ENCODE measurements around the gene OPRD1.
"Not testable (repeated sequence)": the region's sequence is repeated elsewhere in the genome, so short reads cannot be mapped to it uniquely, and the experiment has no call there.

OPRD1 gene

DNA sequence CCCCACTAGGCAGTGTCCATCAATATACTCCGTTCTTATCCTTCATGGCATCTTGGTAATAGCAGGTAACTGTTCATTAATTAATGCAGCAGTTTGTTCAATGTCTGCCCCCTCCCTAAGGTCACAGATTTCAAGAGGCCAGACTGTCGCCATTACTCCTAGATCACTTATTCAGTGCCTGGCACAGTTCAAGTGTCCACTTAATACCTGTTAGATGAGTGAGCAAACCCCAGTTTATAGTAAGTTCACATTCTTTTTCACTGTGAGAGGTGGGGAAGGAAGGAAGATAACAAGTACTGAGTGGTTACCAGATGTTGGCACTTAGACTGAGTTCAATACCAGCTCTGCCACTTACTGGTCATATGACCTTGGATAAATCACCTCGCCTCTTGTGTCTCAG is 36.4 kb downstream of the OPRD1 start:
- no peak for DNase-seq

DNA sequence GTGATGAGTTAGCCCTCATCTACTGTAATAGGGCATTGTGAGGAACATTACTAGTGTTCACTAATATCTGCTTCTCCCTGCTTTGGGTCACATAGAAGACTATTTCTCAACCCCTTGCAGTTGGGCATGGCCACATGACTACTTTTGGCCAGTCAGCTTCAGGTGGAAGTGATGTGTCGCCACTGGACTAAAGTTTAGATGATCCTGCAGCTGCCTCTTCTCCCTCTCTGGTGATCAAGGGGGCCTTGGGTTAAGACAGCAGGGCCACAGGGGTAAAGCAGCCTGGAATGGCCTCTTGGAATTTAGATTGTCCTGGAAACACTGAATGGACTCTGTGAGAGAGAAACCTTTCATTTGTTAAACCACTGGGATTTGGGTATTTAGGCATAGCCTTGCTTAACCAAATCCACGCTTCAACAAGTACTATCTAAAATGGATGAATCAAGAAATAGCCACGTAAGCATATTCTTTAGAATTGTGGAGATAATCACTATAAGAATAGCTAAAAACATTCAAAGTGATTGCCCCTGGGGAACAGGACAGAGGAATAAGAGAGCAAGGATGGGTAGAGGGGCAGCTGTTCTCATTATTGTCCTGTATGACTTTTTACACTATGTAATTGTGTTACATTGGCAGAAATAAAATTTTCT is 41.2 kb downstream of the OPRD1 start:
- DNase-seq, result no peak

DNA sequence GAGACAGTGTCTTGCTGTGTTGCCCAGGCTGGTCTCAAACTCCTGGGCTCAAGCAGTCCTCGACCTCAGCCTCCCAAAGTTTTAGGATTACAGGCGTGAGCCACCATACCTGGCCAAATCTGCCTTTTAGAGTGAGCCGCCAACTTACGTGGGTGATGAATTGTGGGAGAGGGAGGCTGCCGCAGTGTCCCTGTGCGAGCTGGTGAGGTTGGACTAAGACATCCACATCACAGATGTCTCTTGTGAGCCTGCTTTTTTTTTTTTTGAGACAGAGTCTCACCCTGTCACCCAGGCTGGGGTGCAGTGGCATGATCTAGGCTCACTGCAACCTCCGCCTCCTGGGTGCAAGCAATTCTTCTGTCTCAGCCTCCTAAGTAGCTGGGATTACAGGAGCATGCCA is 42.4 kb downstream of the OPRD1 start:
- DNase-seq, result not testable (repeated sequence)

DNA sequence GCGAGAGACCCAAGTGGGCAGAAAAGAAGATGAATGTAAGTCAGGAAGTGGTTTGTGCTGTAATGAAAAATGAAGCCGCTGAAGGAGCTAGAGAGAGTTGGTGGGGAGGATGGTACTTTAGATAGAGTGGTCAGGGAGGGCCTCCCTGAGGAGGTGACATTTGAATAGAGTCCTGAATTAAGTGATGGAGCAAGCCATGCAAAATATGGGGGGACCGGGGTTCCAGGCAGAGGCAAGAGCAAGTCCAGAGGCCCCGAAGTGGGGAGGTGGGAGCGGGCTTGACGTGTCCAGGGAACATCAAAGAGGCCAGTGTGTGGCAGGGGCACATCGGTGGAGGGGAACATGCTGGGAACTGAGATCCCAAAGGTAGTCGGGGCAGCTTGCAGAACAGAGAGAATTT is 43.1 kb downstream of the OPRD1 start:
- no peak for DNase-seq

DNA sequence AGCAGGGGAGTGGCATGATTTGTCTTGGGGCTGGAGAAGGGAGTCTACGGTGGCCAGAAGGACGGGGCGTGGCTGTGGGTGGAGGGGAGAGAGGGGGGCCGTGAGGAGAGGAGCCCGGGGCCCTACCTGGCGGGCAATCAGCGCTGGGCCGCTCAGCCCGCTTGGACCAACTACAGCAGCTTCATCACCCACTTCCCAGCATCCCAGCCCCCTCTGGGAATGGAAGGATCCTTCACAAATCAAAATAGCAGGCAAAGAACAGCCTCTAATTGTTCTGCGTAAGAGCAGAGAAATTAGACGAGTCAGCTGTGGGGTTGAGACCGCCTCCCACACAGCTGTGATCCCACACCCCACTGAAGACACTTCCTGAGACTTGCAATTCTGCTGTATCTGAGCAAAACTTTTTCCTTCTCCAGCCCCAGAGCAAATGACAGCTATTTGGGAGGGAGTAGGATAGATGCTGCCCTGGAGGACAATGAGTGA is 43.5 kb downstream of the OPRD1 start:
- no peak for DNase-seq

DNA sequence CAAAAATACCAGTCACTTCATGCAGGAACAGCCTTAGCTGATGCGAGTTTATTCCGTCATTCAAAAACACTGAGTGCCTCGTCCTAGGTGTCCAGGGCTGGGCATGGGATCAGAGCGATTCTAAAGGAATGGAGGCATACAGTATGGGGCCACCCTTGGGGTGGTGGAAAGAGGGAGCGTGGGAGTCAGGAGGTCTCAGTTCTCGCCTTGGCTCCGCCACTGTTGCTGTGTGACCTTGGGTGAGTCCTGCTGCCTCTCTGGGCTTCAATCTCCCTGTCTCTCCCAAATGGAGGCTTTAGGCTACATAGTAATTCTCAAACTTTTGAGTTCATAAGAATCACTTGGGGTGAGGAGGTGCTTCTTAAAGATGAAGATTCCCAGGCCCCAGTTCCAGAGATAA is 44.0 kb downstream of the OPRD1 start:
- no peak for DNase-seq

GRCh38 chr1:28860332-28861073 is 48.5 kb downstream of the OPRD1 start:
- DNase-seq, result no peak

DNA sequence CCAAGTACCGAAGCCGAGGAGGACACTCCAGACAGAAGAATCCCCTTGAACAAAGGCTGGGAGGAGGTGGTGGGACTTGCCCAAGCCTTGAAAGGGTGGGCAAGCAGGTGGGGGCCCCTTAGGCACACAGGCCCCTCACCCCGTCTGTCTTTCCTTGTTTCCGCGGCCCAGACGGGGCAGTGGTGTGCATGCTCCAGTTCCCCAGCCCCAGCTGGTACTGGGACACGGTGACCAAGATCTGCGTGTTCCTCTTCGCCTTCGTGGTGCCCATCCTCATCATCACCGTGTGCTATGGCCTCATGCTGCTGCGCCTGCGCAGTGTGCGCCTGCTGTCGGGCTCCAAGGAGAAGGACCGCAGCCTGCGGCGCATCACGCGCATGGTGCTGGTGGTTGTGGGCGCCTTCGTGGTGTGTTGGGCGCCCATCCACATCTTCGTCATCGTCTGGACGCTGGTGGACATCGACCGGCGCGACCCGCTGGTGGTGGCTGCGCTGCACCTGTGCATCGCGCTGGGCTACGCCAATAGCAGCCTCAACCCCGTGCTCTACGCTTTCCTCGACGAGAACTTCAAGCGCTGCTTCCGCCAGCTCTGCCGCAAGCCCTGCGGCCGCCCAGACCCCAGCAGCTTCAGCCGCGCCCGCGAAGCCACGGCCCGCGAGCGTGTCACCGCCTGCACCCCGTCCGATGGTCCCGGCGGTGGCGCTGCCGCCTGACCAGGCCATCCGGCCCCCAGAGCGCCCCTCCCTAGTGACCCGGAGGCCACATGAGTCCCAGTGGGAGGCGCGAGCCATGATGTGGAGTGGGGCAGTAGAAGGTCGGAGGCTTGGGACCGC is 50.8 kb downstream of the OPRD1 start:
- no peak for DNase-seq

GRCh38 chr1:28864695-28865094 is 52.7 kb downstream of the OPRD1 start:
- DNase-seq, result no peak

- DNase-seq, result no peak
Measured at GRCh38 chr1:28865997-28866650, 54.2 kb downstream of the OPRD1 start.

DNA sequence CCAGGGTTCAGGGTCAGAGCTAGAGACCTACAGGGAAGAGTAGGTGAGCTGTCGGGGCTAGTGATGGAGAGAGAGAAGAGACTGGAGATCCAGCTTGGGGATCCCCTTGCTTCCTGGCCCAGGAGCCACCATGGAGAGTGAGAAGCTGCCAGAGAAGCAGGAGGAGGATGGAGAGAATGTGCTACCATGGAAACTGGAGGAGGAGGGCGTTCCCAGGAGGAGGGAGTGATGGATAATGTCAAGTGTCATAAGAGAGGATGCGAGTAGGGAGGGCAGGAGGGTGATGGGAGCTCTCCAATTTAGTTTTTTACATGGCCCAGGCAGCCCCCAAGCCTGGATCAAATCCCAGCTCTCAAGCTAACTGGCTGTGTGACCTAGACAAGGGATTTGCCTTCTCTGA is 55.9 kb downstream of the OPRD1 start:
- no peak for DNase-seq

DNA sequence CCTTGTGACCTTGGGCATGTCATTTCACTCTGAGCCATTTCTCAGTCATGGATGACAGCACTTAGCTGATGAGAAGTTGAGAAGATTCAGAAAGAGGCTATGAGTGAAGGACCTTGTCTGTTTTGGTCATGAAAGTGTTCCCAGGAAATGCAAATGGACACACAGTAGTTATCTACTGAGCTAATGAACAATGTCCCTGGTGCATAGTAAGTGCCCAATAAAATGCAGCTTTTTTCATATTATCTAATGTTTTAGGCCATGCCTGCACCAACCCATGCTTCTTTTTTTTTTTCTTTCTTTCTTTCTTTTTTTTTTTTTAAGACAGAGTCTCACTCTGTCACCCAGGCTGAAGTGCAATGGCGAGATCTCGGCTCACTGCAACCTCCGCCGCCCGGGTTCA is 58.0 kb downstream of the OPRD1 start:
- DNase-seq, result no peak

- DNase-seq, result no peak
Measured at GRCh38 chr1:28871631-28872401, 59.8 kb downstream of the OPRD1 start.

DNA sequence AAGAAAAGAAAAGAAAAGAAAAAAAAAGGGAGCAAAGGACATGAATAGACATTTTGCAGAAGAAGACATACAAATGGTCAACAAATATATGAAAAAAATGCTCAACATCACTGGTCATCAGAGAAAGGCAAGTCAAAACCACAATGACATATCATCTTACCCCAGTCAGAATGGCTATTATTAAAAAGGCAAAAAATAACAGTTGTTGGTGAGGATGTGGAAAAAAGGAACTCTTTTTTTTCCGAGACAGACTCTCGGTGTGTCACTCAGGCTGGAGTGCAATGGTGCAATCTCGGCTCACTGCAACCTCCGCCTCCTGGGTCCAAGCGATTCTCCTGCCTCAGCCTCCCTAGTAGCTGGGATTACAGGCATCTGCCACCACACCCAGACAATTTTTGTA is 63.2 kb downstream of the OPRD1 start:
- not testable (repeated sequence) for DNase-seq

DNA sequence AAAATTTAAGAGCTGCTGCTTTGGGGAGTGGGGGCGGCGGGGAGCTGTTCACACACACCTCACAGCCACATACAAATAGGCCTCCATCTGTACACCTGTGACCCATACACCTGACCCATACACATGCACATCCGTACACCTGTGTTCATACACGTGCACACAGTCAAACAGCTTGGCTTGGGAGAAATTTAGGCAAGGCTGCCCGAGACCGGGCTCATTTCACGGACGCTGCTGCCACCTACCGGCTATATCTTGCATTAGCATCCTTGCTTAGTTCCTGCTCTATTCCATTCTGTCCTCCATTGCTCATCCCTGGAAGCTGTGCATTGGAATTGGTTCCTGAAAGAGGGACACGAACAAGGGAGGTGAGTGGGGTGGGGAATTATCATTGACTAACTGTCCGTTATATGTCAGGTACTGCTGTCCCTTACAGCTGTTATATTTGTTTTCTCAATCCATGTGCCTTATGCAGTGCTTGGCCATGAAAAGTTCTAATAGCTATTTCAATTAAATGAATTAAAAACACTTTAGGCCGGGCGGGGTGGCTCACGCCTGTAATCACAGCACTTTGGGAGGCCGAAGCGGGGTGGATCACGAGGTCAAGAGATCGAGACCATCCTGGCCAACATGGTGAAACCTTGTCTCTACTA is 65.3 kb downstream of the OPRD1 start:
- DNase-seq, result peak; percentile 78

- no peak for DNase-seq
Measured at GRCh38 chr1:28878796-28879195, 66.8 kb downstream of the OPRD1 start.

DNA sequence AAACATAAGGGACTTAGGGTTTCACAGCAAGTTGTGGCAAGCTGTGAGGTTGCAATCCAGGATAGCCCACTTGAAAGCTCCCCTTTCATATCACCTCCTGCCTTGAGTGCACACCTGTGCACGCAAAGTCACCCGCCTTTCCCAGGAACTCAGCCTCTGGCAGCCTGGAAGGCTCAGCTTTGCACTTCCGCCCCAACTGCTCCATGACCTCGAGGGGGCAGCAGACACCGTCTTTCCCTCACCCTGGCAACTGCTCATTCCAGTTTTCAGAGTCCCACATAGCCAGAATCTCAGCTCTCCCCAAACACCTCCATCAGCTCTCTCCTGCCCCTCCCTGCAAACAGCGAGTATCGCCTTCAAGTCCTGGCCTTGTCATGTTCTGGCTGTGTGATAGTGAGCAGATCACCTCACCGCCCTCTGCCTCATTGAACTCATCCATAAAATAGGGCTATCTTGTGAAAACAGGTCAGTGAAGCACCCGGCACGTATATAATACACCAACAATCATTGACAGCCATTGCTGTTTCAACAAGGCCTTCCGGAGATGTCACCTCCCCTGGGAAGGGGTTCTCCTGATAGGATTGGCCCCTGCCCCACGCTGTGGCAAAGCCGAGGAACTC is 70.1 kb downstream of the OPRD1 start:
- DNase-seq, result peak; percentile 77

- DNase-seq, result no peak
Measured at GRCh38 chr1:28883242-28883616, 71.3 kb downstream of the OPRD1 start.

DNA sequence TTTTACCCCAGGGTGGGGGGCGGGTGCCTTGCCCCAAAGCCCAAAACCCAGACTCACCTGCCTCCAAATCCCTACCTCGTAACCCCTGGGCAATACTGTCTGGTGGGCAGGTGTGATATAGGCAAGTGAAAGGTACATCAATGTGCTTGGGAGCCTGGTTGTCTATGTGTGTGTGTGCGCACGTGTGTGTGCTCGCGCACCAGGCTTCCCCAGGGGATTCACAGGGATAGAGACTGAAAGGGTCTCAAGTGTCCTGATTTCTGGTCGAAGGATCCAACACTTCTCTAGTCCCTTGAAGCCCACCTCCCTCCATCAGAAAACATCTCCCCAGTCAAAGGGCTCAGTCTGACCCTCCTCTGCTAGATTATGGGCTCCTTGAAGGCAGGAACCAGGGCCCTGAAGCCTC is 73.5 kb downstream of the OPRD1 start:
- DNase-seq, result no peak

- no peak for DNase-seq
Measured at GRCh38 chr1:28885977-28886730, 74.2 kb downstream of the OPRD1 start.
